A673 (cell line): ENCODE data around the gene ITGA6.

Source experiments
- CTCF ChIP-seq: fragments of 300-800, 200-600 bp; sonication (generic); conservative IDR thresholded peaks from 2 replicates; pipeline ENCODE4 v1.5.1; 2017; ENCODE audit warnings: low read depth, mild to moderate bottlenecking, antibody characterized with exemption, low read length, moderate library complexity, mixed read lengths
- EZH2 ChIP-seq: fragments of 200-600 bp; sonication (generic); IDR thresholded peaks from 2 replicates; pipeline ENCODE4 v1.6.1; 2017; ENCODE audit warnings: borderline replicate concordance, low read depth, mild to moderate bottlenecking, mixed read lengths, antibody characterized with exemption, low read length; ENCODE audit not compliant: poor library complexity, severe bottlenecking

- TF ChIP-seq CTCF, result no peak
- TF ChIP-seq EZH2, result no peak
These were observed 88.9 kb downstream of the ITGA6 start for GRCh38 chr2:172516299-172516698.
